ENCODE results near the gene MYH16.
"Not testable (repeated sequence)": the region's sequence is repeated elsewhere in the genome, so short reads cannot be mapped to it uniquely, and the experiment has no call there.

Gene MYH16

GRCh38 chr7:99355098-99355497 is 82.5 kb downstream of the MYH16 start:
- Histone ChIP-seq H3K4me3 (ENCODE audit: low read length) (no peak overlapping the region), H3F3A (ENCODE audit: insufficient read depth, low read length) (no peaks in the 10 kb centered on the region), H3K4me1 (ENCODE audit: low read length) (no peaks in the 10 kb centered on the region), H4K20me1 (ENCODE audit: insufficient read depth, low read length) (no peaks in the 10 kb centered on the region), H3K9ac (ENCODE audit: low read length) (no peak overlapping the region), H3K79me2 (ENCODE audit: low read length) (no peaks in the 10 kb centered on the region), H3K9me2 (replicated peaks; ENCODE audit: insufficient read depth, low read length) (no peaks in the 10 kb centered on the region), H3K9me3 (replicated peaks; ENCODE audit: insufficient read depth, low read length) (no peaks in the 10 kb centered on the region), H3K36me3 (replicated peaks; ENCODE audit: insufficient read depth, low read length) (peaks cover 7% of the 10 kb centered on the region; the same call in 1 of the 2 replicates), H3K27me3 (replicated peaks; ENCODE audit: insufficient read depth, low read length) (no peaks in the 10 kb centered on the region), H3K27ac (ENCODE audit: low read length) (no peak overlapping the region), H3K4me2 (ENCODE audit: low read depth, low read length) (no peak overlapping the region), H2AFZ (ENCODE audit: low read length) (no peak overlapping the region)
- no peak for DNase-seq
- no peak for TF ChIP-seq EZH2 (optimal IDR thresholded peaks at IDR 0.05; ENCODE audit: low read depth, low read length)
- TF ChIP-seq EZH2phosphoT487 (IDR thresholded peaks at IDR 0.05; ENCODE audit: low read length) = no peak
- TF ChIP-seq CTCF (IDR thresholded peaks at IDR 0.05; ENCODE audit: low read length) = no peak

- H3K27ac ChIP-seq (ENCODE audit: low read length) = no peak overlapping the region
- 0 out of 2 replicates have a peak, but pooled peaks cover 7% of the 10 kb centered on the region for H3K36me3 ChIP-seq (replicated peaks; ENCODE audit: insufficient read depth, low read length)
Observed at GRCh38 chr7:99357701-99358490, 85.3 kb downstream of the MYH16 start.

GRCh38 chr7:99358521-99358920 is 85.9 kb downstream of the MYH16 start:
- H4K20me1 ChIP-seq (ENCODE audit: insufficient read depth, low read length); H3K36me3 ChIP-seq (replicated peaks; ENCODE audit: insufficient read depth, low read length); H3K9me3 ChIP-seq (replicated peaks; ENCODE audit: insufficient read depth, low read length); H3K4me3 ChIP-seq (ENCODE audit: low read length); DNase-seq; H3K9me2 ChIP-seq (replicated peaks; ENCODE audit: insufficient read depth, low read length); H3K27me3 ChIP-seq (replicated peaks; ENCODE audit: insufficient read depth, low read length); H2AFZ ChIP-seq (ENCODE audit: low read length); H3K79me2 ChIP-seq (ENCODE audit: low read length); H3K4me1 ChIP-seq (ENCODE audit: low read length); H3F3A ChIP-seq (ENCODE audit: insufficient read depth, low read length); H3K9ac ChIP-seq (ENCODE audit: low read length); H3K4me2 ChIP-seq (ENCODE audit: low read depth, low read length); H3K27ac ChIP-seq (ENCODE audit: low read length): not testable (repeated sequence)

More at GRCh38 chr7:99357701-99358490, 85.3 kb downstream of the MYH16 start:
- H3K9me3 ChIP-seq (replicated peaks; ENCODE audit: insufficient read depth, low read length) = no peaks in the 10 kb centered on the region
- no peaks in the 10 kb centered on the region for H4K20me1 ChIP-seq (ENCODE audit: insufficient read depth, low read length)
- H3K79me2 ChIP-seq (ENCODE audit: low read length) = no peaks in the 10 kb centered on the region
- H3F3A ChIP-seq (ENCODE audit: insufficient read depth, low read length) = no peaks in the 10 kb centered on the region
- DNase-seq = no peak
- no peaks in the 10 kb centered on the region for H3K27me3 ChIP-seq (replicated peaks; ENCODE audit: insufficient read depth, low read length)
- H3K4me1 ChIP-seq (ENCODE audit: low read length) = no peaks in the 10 kb centered on the region
- no peaks in the 10 kb centered on the region for H3K9me2 ChIP-seq (replicated peaks; ENCODE audit: insufficient read depth, low read length)
- no peak overlapping the region for H3K9ac ChIP-seq (ENCODE audit: low read length)
- no peak overlapping the region for H3K4me2 ChIP-seq (ENCODE audit: low read depth, low read length)
- H3K4me3 ChIP-seq (ENCODE audit: low read length) = no peak overlapping the region
- no peak overlapping the region for H2AFZ ChIP-seq (ENCODE audit: low read length)
- TF ChIP-seq EZH2phosphoT487 (IDR thresholded peaks at IDR 0.05; ENCODE audit: low read length) (no peak), EZH2 (optimal IDR thresholded peaks at IDR 0.05; ENCODE audit: low read depth, low read length) (no peak), CTCF (IDR thresholded peaks at IDR 0.05; ENCODE audit: low read length) (no peak)
